ENCODE measurements around the gene RPL10. TPM values are rescaled to one million over a fixed set of nuclear protein-coding genes. Genes with fewer than 3 reads are reported as not detected.

RPL10 gene
- total RNA-seq, 1 experiment from 2014 or later, result 3,401 TPM

- Histone ChIP-seq H3K4me2 (ENCODE audit: low read length) (no peak overlapping the region), H3K4me1 (ENCODE audit: insufficient read depth, low read length) (no peaks in the 10 kb centered on the region), H3K79me2 (ENCODE audit: low read length) (0 out of 2 replicates have a peak, but pooled peaks cover 4% of the 10 kb centered on the region), H4K20me1 (ENCODE audit: low read length) (peaks cover 24% of the 10 kb centered on the region), H3K4me3 (ENCODE audit: low read length) (no peak overlapping the region), H3F3A (ENCODE audit: low read length, unreplicated experiment) (peaks cover under 1% of the 10 kb centered on the region), H3K27ac (ENCODE audit: low read length) (no peak overlapping the region), H3K36me3 (ENCODE audit: low read depth, low read length) (peaks cover 74% of the 10 kb centered on the region), H3K9me2 (replicated peaks; ENCODE audit: low read length) (no peaks in the 10 kb centered on the region), H3K27me3 (ENCODE audit: low read length) (no peaks in the 10 kb centered on the region), H2AFZ (ENCODE audit: low read length) (no peak overlapping the region), H3K9ac (ENCODE audit: low read length) (no peak overlapping the region), H3K9me3 (ENCODE audit: low read length) (no peaks in the 10 kb centered on the region)
- intact Hi-C loops (cut with micrococcal nuclease), result no loop called here
- no peak for DNase-seq
- TF ChIP-seq EZH2 (IDR thresholded peaks at IDR 0.05; ENCODE audit: low read length, unreplicated experiment), result no peak
- TF ChIP-seq EZH2phosphoT487 (IDR thresholded peaks at IDR 0.05; ENCODE audit: borderline replicate concordance, low read length), result no peak
- no peak for TF ChIP-seq CTCF (conservative IDR thresholded peaks at IDR 0.05; ENCODE audit: low read depth, low read length)
- POLR2A ChIA-PET (ENCODE audit: unreplicated experiment), result no interaction called here
- no peak for ATAC-seq
- BruUV-seq (replicated peaks), result no TSS peak
- CTCF ChIA-PET, result no interaction called here
Measured at GRCh38 chrX:154355094-154355775, 42.9 kb upstream of the RPL10 start.

GRCh38 chrX:154355776-154356140, 42.4 kb upstream of the RPL10 start:
- ChIA-PET POLR2A (ENCODE audit: unreplicated experiment) (no interaction called here), CTCF (no interaction called here)
- ATAC-seq, result no peak
- no peaks in the 10 kb centered on the region for H3K4me1 ChIP-seq (ENCODE audit: insufficient read depth, low read length)
- H3K79me2 ChIP-seq (ENCODE audit: low read length), result 0 out of 2 replicates have a peak, but pooled peaks cover 4% of the 10 kb centered on the region
- no peak overlapping the region for H3K9ac ChIP-seq (ENCODE audit: low read length)
- BruUV-seq (replicated peaks), result no TSS peak
- H2AFZ ChIP-seq (ENCODE audit: low read length), result no peak overlapping the region
- H3K9me3 ChIP-seq (ENCODE audit: low read length), result no peaks in the 10 kb centered on the region
- H3K4me2 ChIP-seq (ENCODE audit: low read length), result no peak overlapping the region
- H3K27me3 ChIP-seq (ENCODE audit: low read length), result no peaks in the 10 kb centered on the region
- H3K36me3 ChIP-seq (ENCODE audit: low read depth, low read length), result peaks cover 75% of the 10 kb centered on the region
- H4K20me1 ChIP-seq (ENCODE audit: low read length), result peaks cover 28% of the 10 kb centered on the region
- no peak for DNase-seq
- no peak overlapping the region for H3K4me3 ChIP-seq (ENCODE audit: low read length)
- no peak overlapping the region for H3K27ac ChIP-seq (ENCODE audit: low read length)
- intact Hi-C loops (cut with micrococcal nuclease), result no loop called here
- no peak for TF ChIP-seq CTCF (conservative IDR thresholded peaks at IDR 0.05; ENCODE audit: low read depth, low read length)
- no peak for TF ChIP-seq EZH2phosphoT487 (IDR thresholded peaks at IDR 0.05; ENCODE audit: borderline replicate concordance, low read length)
- TF ChIP-seq EZH2 (IDR thresholded peaks at IDR 0.05; ENCODE audit: low read length, unreplicated experiment), result no peak
- H3K9me2 ChIP-seq (replicated peaks; ENCODE audit: low read length), result no peaks in the 10 kb centered on the region
- no peaks in the 10 kb centered on the region for H3F3A ChIP-seq (ENCODE audit: low read length, unreplicated experiment)

- no TSS peak for BruUV-seq (replicated peaks)
- ChIA-PET POLR2A (ENCODE audit: unreplicated experiment) (no interaction called here), CTCF (no interaction called here)
- DNase-seq (no peak), ATAC-seq (no peak)
- Histone ChIP-seq H3K9me3 (ENCODE audit: low read length) (no peaks in the 10 kb centered on the region), H3K79me2 (ENCODE audit: low read length) (peaks cover 10% of the 10 kb centered on the region; the same call in 1 of the 2 replicates), H2AFZ (ENCODE audit: low read length) (no peak overlapping the region), H3K27ac (ENCODE audit: low read length) (no peak overlapping the region), H3F3A (ENCODE audit: low read length, unreplicated experiment) (no peaks in the 10 kb centered on the region), H3K4me2 (ENCODE audit: low read length) (no peak overlapping the region), H3K36me3 (ENCODE audit: low read depth, low read length) (peaks cover 76% of the 10 kb centered on the region), H3K9me2 (replicated peaks; ENCODE audit: low read length) (no peaks in the 10 kb centered on the region), H3K4me1 (ENCODE audit: insufficient read depth, low read length) (no peaks in the 10 kb centered on the region), H3K4me3 (ENCODE audit: low read length) (no peak overlapping the region), H4K20me1 (ENCODE audit: low read length) (peaks cover 28% of the 10 kb centered on the region), H3K27me3 (ENCODE audit: low read length) (no peaks in the 10 kb centered on the region), H3K9ac (ENCODE audit: low read length) (no peak overlapping the region)
- intact Hi-C loops (cut with micrococcal nuclease), result no loop called here
- TF ChIP-seq EZH2phosphoT487 (IDR thresholded peaks at IDR 0.05; ENCODE audit: borderline replicate concordance, low read length) (no peak), CTCF (conservative IDR thresholded peaks at IDR 0.05; ENCODE audit: low read depth, low read length) (no peak), EZH2 (IDR thresholded peaks at IDR 0.05; ENCODE audit: low read length, unreplicated experiment) (no peak)
Measured at GRCh38 chrX:154356596-154356995, 41.6 kb upstream of the RPL10 start.

All from PC-3 (cell line).